ENCODE results near the gene TMED1. TPM values are rescaled to one million over a fixed set of nuclear protein-coding genes. Genes with fewer than 3 reads are reported as not detected.

Gene TMED1
- total and polyA plus RNA-seq, 9 of the 15 experiments (the other 6 are each of a cell fraction or from before 2014, with no cell fraction given) = 0.86 to 30.2 (median 23.5) TPM

DNA sequence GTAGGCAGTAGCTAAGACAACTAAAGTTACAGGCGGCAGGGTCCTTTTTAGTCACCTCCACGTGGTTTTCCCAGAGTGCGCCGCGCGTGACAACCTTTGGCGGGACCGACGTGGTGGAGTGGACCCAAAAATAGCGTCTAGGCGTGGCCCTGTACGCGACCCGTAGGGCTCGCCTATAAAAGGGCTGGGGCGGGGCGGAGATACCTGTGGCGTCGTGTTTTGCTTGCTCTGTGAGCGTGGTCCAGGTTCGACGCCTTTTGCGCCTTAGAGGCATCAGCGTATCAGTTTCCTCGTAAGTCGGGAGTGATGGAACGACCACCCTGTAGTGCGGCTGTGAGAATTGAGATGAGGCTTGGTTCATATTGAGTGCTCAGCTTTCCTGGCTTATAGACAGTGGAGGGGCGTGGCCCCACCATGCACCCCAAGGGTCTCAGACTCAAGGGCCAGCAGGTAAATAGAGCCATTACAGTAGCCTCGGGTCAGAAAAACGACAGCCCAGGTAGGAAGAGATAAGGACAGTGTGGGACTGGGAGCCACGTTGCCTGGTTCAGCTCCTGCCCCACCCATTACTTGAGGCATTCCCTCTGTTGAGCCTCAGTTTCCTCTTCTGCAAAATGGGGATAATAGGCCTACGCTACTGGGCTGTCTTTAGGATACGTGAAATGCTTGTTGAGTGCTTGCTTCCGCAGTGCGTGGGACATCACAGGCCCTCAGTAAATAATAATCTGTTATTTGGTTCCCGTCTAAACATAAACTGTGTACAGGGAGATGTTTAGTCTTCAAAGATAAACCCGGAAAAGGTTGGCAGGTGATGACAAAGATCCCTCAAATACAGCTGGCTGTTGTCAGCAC, 693 bp upstream of the TMED1 start (continued):
- TF ChIP-seq RBM39 (optimal IDR thresholded peaks at IDR 0.05; ENCODE audit: low read depth, low read length) (no peak), SIX5 (IDR thresholded peaks at IDR 0.05; ENCODE audit: borderline replicate concordance in 1 of 2, insufficient read depth in 1 of 2, low read depth in 1 of 2, low read length in 2 of 2) (no peak), ZSCAN32 (CRISPR knock-in tag; IDR thresholded peaks at IDR 0.05) (0 out of 2 replicates have a peak, but pooled peaks have one; percentile 0), DNMT1 (IDR thresholded peaks at IDR 0.05) (no peak), NFIC (IDR thresholded peaks at IDR 0.05) (peak; percentile 65), GATA2 (CRISPR knock-in tag; IDR thresholded peaks at IDR 0.05) (no peak), KAT2B (IDR thresholded peaks at IDR 0.05; ENCODE audit: low read depth, low read length) (no peak), ZNF431 (CRISPR knock-in tag; IDR thresholded peaks at IDR 0.05) (peak; percentile 93), YY1 (IDR thresholded peaks at IDR 0.05; ENCODE audit: borderline replicate concordance in 1 of 3, control insufficient read depth in 1 of 3, extremely low read depth in 1 of 3, insufficient read depth in 3 of 3, insufficient read length in 1 of 3, insufficient replicate concordance in 2 of 3, low read depth in 1 of 3, low read length in 2 of 3) (no peak), ZBTB17 (CRISPR knock-in tag; IDR thresholded peaks at IDR 0.05) (peak; percentile 35; the same call in 1 of the 2 replicates), CCNT2 (IDR thresholded peaks at IDR 0.05; ENCODE audit: borderline replicate concordance, extremely low read depth, insufficient read length, low read depth, low read length) (no peak), FUS (optimal IDR thresholded peaks at IDR 0.05; ENCODE audit: low read depth, low read length) (no peak), ELF1 (tag; IDR thresholded peaks at IDR 0.05) (peak; percentile 34), TCFL5 (CRISPR knock-in tag; conservative IDR thresholded peaks at IDR 0.05) (no peak)
- TF ChIP-seq, protein P1, sequence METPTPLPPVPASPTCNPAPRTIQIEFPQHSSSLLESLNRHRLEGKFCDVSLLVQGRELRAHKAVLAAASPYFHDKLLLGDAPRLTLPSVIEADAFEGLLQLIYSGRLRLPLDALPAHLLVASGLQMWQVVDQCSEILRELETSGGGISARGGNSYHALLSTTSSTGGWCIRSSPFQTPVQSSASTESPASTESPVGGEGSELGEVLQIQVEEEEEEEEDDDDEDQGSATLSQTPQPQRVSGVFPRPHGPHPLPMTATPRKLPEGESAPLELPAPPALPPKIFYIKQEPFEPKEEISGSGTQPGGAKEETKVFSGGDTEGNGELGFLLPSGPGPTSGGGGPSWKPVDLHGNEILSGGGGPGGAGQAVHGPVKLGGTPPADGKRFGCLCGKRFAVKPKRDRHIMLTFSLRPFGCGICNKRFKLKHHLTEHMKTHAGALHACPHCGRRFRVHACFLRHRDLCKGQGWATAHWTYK (CRISPR knock-in tag; IDR thresholded peaks at IDR 0.05) = peak; percentile 88
- TF ChIP-seq, protein P2, sequence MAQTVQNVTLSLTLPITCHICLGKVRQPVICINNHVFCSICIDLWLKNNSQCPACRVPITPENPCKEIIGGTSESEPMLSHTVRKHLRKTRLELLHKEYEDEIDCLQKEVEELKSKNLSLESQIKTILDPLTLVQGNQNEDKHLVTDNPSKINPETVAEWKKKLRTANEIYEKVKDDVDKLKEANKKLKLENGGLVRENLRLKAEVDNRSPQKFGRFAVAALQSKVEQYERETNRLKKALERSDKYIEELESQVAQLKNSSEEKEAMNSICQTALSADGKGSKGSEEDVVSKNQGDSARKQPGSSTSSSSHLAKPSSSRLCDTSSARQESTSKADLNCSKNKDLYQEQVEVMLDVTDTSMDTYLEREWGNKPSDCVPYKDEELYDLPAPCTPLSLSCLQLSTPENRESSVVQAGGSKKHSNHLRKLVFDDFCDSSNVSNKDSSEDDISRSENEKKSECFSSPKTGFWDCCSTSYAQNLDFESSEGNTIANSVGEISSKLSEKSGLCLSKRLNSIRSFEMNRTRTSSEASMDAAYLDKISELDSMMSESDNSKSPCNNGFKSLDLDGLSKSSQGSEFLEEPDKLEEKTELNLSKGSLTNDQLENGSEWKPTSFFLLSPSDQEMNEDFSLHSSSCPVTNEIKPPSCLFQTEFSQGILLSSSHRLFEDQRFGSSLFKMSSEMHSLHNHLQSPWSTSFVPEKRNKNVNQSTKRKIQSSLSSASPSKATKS (CRISPR knock-in tag; IDR thresholded peaks at IDR 0.05) = 0 out of 2 replicates have a peak, but pooled peaks have one; percentile 76
- TF ChIP-seq, protein P3, sequence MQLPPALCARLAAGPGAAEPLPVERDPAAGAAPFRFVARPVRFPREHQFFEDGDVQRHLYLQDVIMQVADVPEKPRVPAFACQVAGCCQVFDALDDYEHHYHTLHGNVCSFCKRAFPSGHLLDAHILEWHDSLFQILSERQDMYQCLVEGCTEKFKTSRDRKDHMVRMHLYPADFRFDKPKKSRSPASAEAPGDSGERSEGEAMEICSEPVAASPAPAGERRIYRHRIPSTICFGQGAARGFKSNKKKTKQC (CRISPR knock-in tag; IDR thresholded peaks at IDR 0.05) = peak; percentile 99
- TF ChIP-seq, protein P4, sequence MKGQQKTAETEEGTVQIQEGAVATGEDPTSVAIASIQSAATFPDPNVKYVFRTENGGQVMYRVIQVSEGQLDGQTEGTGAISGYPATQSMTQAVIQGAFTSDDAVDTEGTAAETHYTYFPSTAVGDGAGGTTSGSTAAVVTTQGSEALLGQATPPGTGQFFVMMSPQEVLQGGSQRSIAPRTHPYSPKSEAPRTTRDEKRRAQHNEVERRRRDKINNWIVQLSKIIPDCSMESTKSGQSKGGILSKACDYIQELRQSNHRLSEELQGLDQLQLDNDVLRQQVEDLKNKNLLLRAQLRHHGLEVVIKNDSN (CRISPR knock-in tag; IDR thresholded peaks at IDR 0.05) = peak; percentile 98
- TF ChIP-seq, protein P5, sequence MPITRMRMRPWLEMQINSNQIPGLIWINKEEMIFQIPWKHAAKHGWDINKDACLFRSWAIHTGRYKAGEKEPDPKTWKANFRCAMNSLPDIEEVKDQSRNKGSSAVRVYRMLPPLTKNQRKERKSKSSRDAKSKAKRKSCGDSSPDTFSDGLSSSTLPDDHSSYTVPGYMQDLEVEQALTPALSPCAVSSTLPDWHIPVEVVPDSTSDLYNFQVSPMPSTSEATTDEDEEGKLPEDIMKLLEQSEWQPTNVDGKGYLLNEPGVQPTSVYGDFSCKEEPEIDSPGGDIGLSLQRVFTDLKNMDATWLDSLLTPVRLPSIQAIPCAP (CRISPR knock-in tag; IDR thresholded peaks at IDR 0.05; ENCODE audit: borderline replicate concordance) = peak; percentile 96

All from K562 (cell line).